ENCODE results near the gene GAS7.

Gene GAS7

GRCh38 chr17:9982159-9982558 is 216.2 kb downstream of the GAS7 start:
- H3K56ac ChIP-seq (ENCODE audit: low read length) = no peak overlapping the region
- no peak overlapping the region for H3K4me3 ChIP-seq (ENCODE audit: low read length)
- no peaks in the 10 kb centered on the region for H3K79me1 ChIP-seq (ENCODE audit: low read length)
- no peaks in the 10 kb centered on the region for H3K79me2 ChIP-seq (ENCODE audit: control insufficient read depth, insufficient read depth, low read length)
- no peak overlapping the region for H2BK5ac ChIP-seq (ENCODE audit: low read length)
- no peaks in the 10 kb centered on the region for H3K27me3 ChIP-seq (ENCODE audit: insufficient read depth, low read length, poor library complexity)
- WGBS (ENCODE audit: extremely low coverage, insufficient coverage, low lambda C conversion rate) = no CpG with 5 or more reads among the region's 3 CpGs
- H4K5ac ChIP-seq (ENCODE audit: low read length) = no peak overlapping the region
- no peak overlapping the region for H3K9ac ChIP-seq (ENCODE audit: low read length)
- DNase-seq = peak; percentile 74
- no peak overlapping the region for H2BK120ac ChIP-seq (ENCODE audit: low read depth, low read length)
- no peak overlapping the region for H3K23ac ChIP-seq (ENCODE audit: low read length)
- H3K4me2 ChIP-seq (ENCODE audit: low read length) = no peak overlapping the region
- H2BK15ac ChIP-seq (replicated peaks; ENCODE audit: low read depth) = no peak overlapping the region
- H4K8ac ChIP-seq (ENCODE audit: low read depth, low read length) = no peak overlapping the region
- H3K36me3 ChIP-seq (ENCODE audit: control insufficient read depth, insufficient read depth, low read length) = no peaks in the 10 kb centered on the region
- H3K4ac ChIP-seq (ENCODE audit: low read depth, low read length) = no peak overlapping the region
- H2AK5ac ChIP-seq (ENCODE audit: low read length) = no peak overlapping the region
- H3K27ac ChIP-seq (ENCODE audit: low read depth, low read length) = no peak overlapping the region
- H3K4me1 ChIP-seq (ENCODE audit: control insufficient read depth, low read depth, low read length) = no peaks in the 10 kb centered on the region
- H3K18ac ChIP-seq (ENCODE audit: low read length) = no peak overlapping the region

GRCh38 chr17:9981344-9981915 is 217.0 kb downstream of the GAS7 start:
- H4K5ac ChIP-seq (ENCODE audit: low read length) = no peak overlapping the region
- no peak overlapping the region for H3K56ac ChIP-seq (ENCODE audit: low read length)
- H3K4ac ChIP-seq (ENCODE audit: low read depth, low read length) = no peak overlapping the region
- no peak overlapping the region for H2BK5ac ChIP-seq (ENCODE audit: low read length)
- no peak overlapping the region for H2AK5ac ChIP-seq (ENCODE audit: low read length)
- no peaks in the 10 kb centered on the region for H3K27me3 ChIP-seq (ENCODE audit: insufficient read depth, low read length, poor library complexity)
- no peaks in the 10 kb centered on the region for H3K79me2 ChIP-seq (ENCODE audit: control insufficient read depth, insufficient read depth, low read length)
- no peak overlapping the region for H3K9ac ChIP-seq (ENCODE audit: low read length)
- H4K8ac ChIP-seq (ENCODE audit: low read depth, low read length) = no peak overlapping the region
- H3K4me1 ChIP-seq (ENCODE audit: control insufficient read depth, low read depth, low read length) = no peaks in the 10 kb centered on the region
- no peak overlapping the region for H2BK120ac ChIP-seq (ENCODE audit: low read depth, low read length)
- H3K23ac ChIP-seq (ENCODE audit: low read length) = no peak overlapping the region
- H3K36me3 ChIP-seq (ENCODE audit: control insufficient read depth, insufficient read depth, low read length) = no peaks in the 10 kb centered on the region
- no CpG with 5 or more reads among the region's 4 CpGs for WGBS (ENCODE audit: extremely low coverage, insufficient coverage, low lambda C conversion rate)
- H3K79me1 ChIP-seq (ENCODE audit: low read length) = no peaks in the 10 kb centered on the region
- H3K27ac ChIP-seq (ENCODE audit: low read depth, low read length) = no peak overlapping the region
- no peak for DNase-seq
- no peak overlapping the region for H3K4me2 ChIP-seq (ENCODE audit: low read length)
- no peak overlapping the region for H3K18ac ChIP-seq (ENCODE audit: low read length)
- no peak overlapping the region for H3K4me3 ChIP-seq (ENCODE audit: low read length)
- no peak overlapping the region for H2BK15ac ChIP-seq (replicated peaks; ENCODE audit: low read depth)

- Histone ChIP-seq H3K4me2 (ENCODE audit: low read length) (no peak overlapping the region), H3K4me1 (ENCODE audit: control insufficient read depth, low read depth, low read length) (no peaks in the 10 kb centered on the region), H4K8ac (ENCODE audit: low read depth, low read length) (no peak overlapping the region), H3K27me3 (ENCODE audit: insufficient read depth, low read length, poor library complexity) (no peaks in the 10 kb centered on the region), H3K79me1 (ENCODE audit: low read length) (no peaks in the 10 kb centered on the region), H3K4ac (ENCODE audit: low read depth, low read length) (no peak overlapping the region), H4K5ac (ENCODE audit: low read length) (no peak overlapping the region), H3K36me3 (ENCODE audit: control insufficient read depth, insufficient read depth, low read length) (no peaks in the 10 kb centered on the region), H3K9ac (ENCODE audit: low read length) (no peak overlapping the region), H3K79me2 (ENCODE audit: control insufficient read depth, insufficient read depth, low read length) (no peaks in the 10 kb centered on the region), H3K18ac (ENCODE audit: low read length) (no peak overlapping the region), H2AK5ac (ENCODE audit: low read length) (no peak overlapping the region), H3K27ac (ENCODE audit: low read depth, low read length) (no peak overlapping the region), H3K4me3 (ENCODE audit: low read length) (no peak overlapping the region), H2BK15ac (replicated peaks; ENCODE audit: low read depth) (no peak overlapping the region), H3K56ac (ENCODE audit: low read length) (no peak overlapping the region), H3K23ac (ENCODE audit: low read length) (no peak overlapping the region), H2BK5ac (ENCODE audit: low read length) (no peak overlapping the region), H2BK120ac (ENCODE audit: low read depth, low read length) (no peak overlapping the region)
- DNase-seq = no peak
- no CpG with 5 or more reads among the region's 13 CpGs for WGBS (ENCODE audit: extremely low coverage, insufficient coverage, low lambda C conversion rate)
Measured at GRCh38 chr17:9979463-9979995, 218.9 kb downstream of the GAS7 start.

- Histone ChIP-seq H3K4ac (ENCODE audit: low read depth, low read length) (no peak overlapping the region), H3K4me2 (ENCODE audit: low read length) (no peak overlapping the region), H3K27me3 (ENCODE audit: insufficient read depth, low read length, poor library complexity) (no peaks in the 10 kb centered on the region), H2BK15ac (replicated peaks; ENCODE audit: low read depth) (no peak overlapping the region), H3K79me1 (ENCODE audit: low read length) (no peaks in the 10 kb centered on the region), H2BK120ac (ENCODE audit: low read depth, low read length) (no peak overlapping the region), H3K4me1 (ENCODE audit: control insufficient read depth, low read depth, low read length) (no peaks in the 10 kb centered on the region), H4K8ac (ENCODE audit: low read depth, low read length) (no peak overlapping the region), H3K18ac (ENCODE audit: low read length) (no peak overlapping the region), H3K79me2 (ENCODE audit: control insufficient read depth, insufficient read depth, low read length) (no peaks in the 10 kb centered on the region), H2BK5ac (ENCODE audit: low read length) (no peak overlapping the region), H3K4me3 (ENCODE audit: low read length) (no peak overlapping the region), H3K56ac (ENCODE audit: low read length) (no peak overlapping the region), H3K9ac (ENCODE audit: low read length) (no peak overlapping the region), H3K27ac (ENCODE audit: low read depth, low read length) (no peak overlapping the region), H4K5ac (ENCODE audit: low read length) (no peak overlapping the region), H3K36me3 (ENCODE audit: control insufficient read depth, insufficient read depth, low read length) (no peaks in the 10 kb centered on the region), H3K23ac (ENCODE audit: low read length) (no peak overlapping the region), H2AK5ac (ENCODE audit: low read length) (no peak overlapping the region)
- no CpG with 5 or more reads among the region's 3 CpGs for WGBS (ENCODE audit: extremely low coverage, insufficient coverage, low lambda C conversion rate)
- DNase-seq = no peak
Measured at GRCh38 chr17:9977180-9977575, 221.2 kb downstream of the GAS7 start.

- no peak overlapping the region for H4K8ac ChIP-seq (ENCODE audit: low read depth, low read length)
- H3K79me2 ChIP-seq (ENCODE audit: control insufficient read depth, insufficient read depth, low read length) = no peaks in the 10 kb centered on the region
- H2BK120ac ChIP-seq (ENCODE audit: low read depth, low read length) = no peak overlapping the region
- no peak overlapping the region for H3K23ac ChIP-seq (ENCODE audit: low read length)
- no CpG with 5 or more reads among the region's 10 CpGs for WGBS (ENCODE audit: extremely low coverage, insufficient coverage, low lambda C conversion rate)
- no peak overlapping the region for H2AK5ac ChIP-seq (ENCODE audit: low read length)
- H3K4ac ChIP-seq (ENCODE audit: low read depth, low read length) = no peak overlapping the region
- H3K18ac ChIP-seq (ENCODE audit: low read length) = no peak overlapping the region
- H3K79me1 ChIP-seq (ENCODE audit: low read length) = no peaks in the 10 kb centered on the region
- no peak overlapping the region for H3K56ac ChIP-seq (ENCODE audit: low read length)
- no peak overlapping the region for H3K4me3 ChIP-seq (ENCODE audit: low read length)
- no peak overlapping the region for H2BK15ac ChIP-seq (replicated peaks; ENCODE audit: low read depth)
- H3K27ac ChIP-seq (ENCODE audit: low read depth, low read length) = no peak overlapping the region
- DNase-seq = no peak
- no peaks in the 10 kb centered on the region for H3K4me1 ChIP-seq (ENCODE audit: control insufficient read depth, low read depth, low read length)
- no peak overlapping the region for H2BK5ac ChIP-seq (ENCODE audit: low read length)
- no peaks in the 10 kb centered on the region for H3K27me3 ChIP-seq (ENCODE audit: insufficient read depth, low read length, poor library complexity)
- H3K9ac ChIP-seq (ENCODE audit: low read length) = no peak overlapping the region
- no peak overlapping the region for H3K4me2 ChIP-seq (ENCODE audit: low read length)
- no peak overlapping the region for H4K5ac ChIP-seq (ENCODE audit: low read length)
- no peaks in the 10 kb centered on the region for H3K36me3 ChIP-seq (ENCODE audit: control insufficient read depth, insufficient read depth, low read length)
Measured at GRCh38 chr17:9976283-9977179, 221.9 kb downstream of the GAS7 start.

Measured in mesendoderm (in vitro differentiated cells).